Muscle of back (tissue), 11 donors: ENCODE measurements around the gene LBH. TPM values are rescaled to one million over a fixed set of nuclear protein-coding genes. Genes with fewer than 3 reads are reported as not detected.

ENCODE experiments used
- DNase-seq, 3 donors: peaks; one replicate each; pipeline versions ENCODE4 v3.0.0 to v3.0.0-alpha.2; 2013
- polyA plus RNA-seq, 10 donors: library from polyadenylated mRNA; unstranded; fragments of 120-200 nt; gene quantifications; one replicate each; pipeline ENCODE4 v1.2.1, GENCODE V29; 2013; ENCODE audit not compliant: insufficient read length in 10 of 10

The LBH gene
- polyA plus RNA-seq, 10 donors, result 19.1 to 39.0 (median 29.9) TPM

- peak in 1 of 3 donors; percentile 66 for DNase-seq
Measured at GRCh38 chr2:30233271-30234009, 2.1 kb downstream of the LBH start.

GRCh38 chr2:30234180-30234971, 3.0 kb downstream of the LBH start:
- peak in 1 of 3 donors; percentile 68 for DNase-seq

GRCh38 chr2:30235008-30235655, 3.8 kb downstream of the LBH start:
- no peak for DNase-seq

- no peak for DNase-seq
Measured at GRCh38 chr2:30235859-30236535, 4.7 kb downstream of the LBH start.

GRCh38 chr2:30236591-30237238, 5.4 kb downstream of the LBH start:
- no peak for DNase-seq

- DNase-seq, result no peak
Measured at GRCh38 chr2:30237239-30237965, 6.1 kb downstream of the LBH start.

GRCh38 chr2:30237966-30238800, 6.8 kb downstream of the LBH start:
- DNase-seq, result no peak

- peak; percentile 88 to 94 (median 90) for DNase-seq
Measured at GRCh38 chr2:30239308-30239985, 8.1 kb downstream of the LBH start.

- DNase-seq, result no peak
Measured at GRCh38 chr2:30239986-30240752, 8.8 kb downstream of the LBH start.

- no peak for DNase-seq
Measured at GRCh38 chr2:30243231-30243630, 11.9 kb downstream of the LBH start.

GRCh38 chr2:30245364-30245763, 14.0 kb downstream of the LBH start:
- DNase-seq, result no peak

- no peak for DNase-seq
Measured at GRCh38 chr2:30248791-30249190, 17.5 kb downstream of the LBH start.

- no peak for DNase-seq
Measured at GRCh38 chr2:30249354-30249753, 18.0 kb downstream of the LBH start.

- no peak for DNase-seq
Measured at GRCh38 chr2:30250421-30250820, 19.1 kb downstream of the LBH start.

- peak in 2 of 3 donors; percentile 38 to 68 for DNase-seq
Measured at GRCh38 chr2:30252723-30253701, 21.7 kb downstream of the LBH start.

GRCh38 chr2:30253873-30254684, 22.7 kb downstream of the LBH start:
- no peak for DNase-seq
